ENCODE measurements around the gene FREY1. TPM values are rescaled to one million over a fixed set of nuclear protein-coding genes. Genes with fewer than 3 reads are reported as not detected.
A peak's percentile ranks its signal among the peaks of the same experiment; 100 is the strongest.
"Not testable (repeated sequence)": the region's sequence is repeated elsewhere in the genome, so short reads cannot be mapped to it uniquely, and the experiment has no call there.

FREY1 gene
- total RNA-seq, 1 experiment from 2014 or later, result 0.72 TPM

DNA sequence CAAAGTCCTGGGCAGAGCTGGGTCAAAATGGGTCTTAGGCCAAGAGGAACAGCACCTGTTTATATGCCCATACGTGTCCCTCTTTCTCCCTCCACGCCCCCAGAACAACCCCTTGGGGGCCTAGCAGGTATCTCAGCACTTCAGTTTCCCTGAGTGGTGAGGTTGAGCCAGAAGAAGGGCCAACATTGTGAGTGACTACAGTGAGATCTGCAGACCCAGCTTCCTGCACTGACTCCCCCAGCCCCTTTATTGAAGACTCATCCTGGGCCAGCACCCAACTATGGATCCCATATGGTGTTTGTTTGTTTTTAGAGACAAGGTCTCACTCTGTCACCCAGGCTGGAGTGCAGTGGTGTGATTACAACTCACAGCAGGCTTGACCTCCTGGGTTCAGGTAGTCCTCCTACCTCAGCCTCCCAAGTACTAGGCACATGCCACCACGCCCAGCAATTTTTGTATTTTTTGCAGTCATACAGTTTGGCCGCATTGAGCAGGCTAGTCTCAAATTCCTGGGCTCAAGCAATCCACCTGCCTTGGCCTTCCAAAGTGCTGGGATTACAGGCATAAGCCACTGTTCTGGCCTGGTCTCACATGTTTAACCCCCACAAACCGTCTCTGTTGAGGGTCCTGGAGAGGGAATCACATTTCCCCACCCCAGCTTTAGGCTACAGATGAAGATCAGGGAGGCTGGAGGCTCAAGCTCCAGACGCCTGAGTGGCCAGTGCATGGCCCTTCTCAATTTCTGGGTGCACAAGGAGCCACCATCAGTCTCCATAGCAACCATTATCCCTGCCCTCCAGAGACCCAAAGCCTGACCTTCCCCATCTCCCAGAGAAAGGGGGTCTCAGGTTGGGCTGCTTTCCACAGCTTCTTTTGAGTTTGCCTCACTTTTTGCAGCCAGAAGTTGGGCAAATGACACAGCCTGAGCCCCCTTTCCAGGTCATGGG, 13.7 kb upstream of the FREY1 start:
- no peak for DNase-seq
- no peaks in the 10 kb centered on the region for H3K9me3 ChIP-seq
- no peak overlapping the region for H3K4me3 ChIP-seq
- peaks cover 5% of the 10 kb centered on the region; the same call in 1 of the 2 replicates for H3K36me3 ChIP-seq
- H3K27me3 ChIP-seq, result 0 out of 2 replicates have a peak, but pooled peaks cover 3% of the 10 kb centered on the region

DNA sequence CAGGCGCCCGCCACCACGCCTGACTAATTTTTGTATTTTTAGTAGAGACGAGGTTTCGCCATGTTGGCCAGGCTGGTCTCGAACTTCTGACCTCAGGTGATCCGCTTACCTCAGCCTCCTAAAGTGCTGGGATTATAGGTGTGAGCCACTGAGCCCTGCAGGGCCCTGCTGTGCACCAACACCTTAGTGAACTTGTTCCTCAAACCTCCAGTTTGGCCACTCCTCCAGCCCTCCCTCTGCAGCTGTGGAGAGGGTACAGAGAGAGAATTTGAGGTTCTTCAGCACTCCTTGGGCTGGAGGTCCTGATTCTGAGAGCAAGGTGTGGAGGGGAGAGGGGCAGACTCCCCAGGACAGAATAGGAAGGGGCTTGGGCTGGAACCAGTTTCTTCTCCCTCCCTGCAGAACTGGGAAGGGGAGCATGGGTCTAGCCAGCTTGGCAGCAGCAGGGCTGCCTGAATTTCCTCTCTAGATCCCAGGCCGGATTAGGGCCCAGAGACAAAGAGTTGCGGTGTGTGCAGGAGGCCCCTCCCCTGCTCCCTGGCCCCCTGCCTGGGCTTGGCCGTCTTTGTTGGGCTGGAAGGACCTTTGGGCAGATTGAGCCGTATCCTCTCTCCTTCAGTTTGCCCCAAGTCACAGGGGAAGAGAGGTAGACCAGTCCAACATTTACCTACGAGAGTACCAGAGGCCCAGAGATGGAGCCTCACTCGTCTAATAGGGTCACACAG, 12.9 kb upstream of the FREY1 start:
- peaks cover 9% of the 10 kb centered on the region for H3K36me3 ChIP-seq
- H3K27me3 ChIP-seq, result 0 out of 2 replicates have a peak, but pooled peaks cover 3% of the 10 kb centered on the region
- no peak overlapping the region for H3K4me3 ChIP-seq
- H3K9me3 ChIP-seq, result no peaks in the 10 kb centered on the region
- no peak for DNase-seq

DNA sequence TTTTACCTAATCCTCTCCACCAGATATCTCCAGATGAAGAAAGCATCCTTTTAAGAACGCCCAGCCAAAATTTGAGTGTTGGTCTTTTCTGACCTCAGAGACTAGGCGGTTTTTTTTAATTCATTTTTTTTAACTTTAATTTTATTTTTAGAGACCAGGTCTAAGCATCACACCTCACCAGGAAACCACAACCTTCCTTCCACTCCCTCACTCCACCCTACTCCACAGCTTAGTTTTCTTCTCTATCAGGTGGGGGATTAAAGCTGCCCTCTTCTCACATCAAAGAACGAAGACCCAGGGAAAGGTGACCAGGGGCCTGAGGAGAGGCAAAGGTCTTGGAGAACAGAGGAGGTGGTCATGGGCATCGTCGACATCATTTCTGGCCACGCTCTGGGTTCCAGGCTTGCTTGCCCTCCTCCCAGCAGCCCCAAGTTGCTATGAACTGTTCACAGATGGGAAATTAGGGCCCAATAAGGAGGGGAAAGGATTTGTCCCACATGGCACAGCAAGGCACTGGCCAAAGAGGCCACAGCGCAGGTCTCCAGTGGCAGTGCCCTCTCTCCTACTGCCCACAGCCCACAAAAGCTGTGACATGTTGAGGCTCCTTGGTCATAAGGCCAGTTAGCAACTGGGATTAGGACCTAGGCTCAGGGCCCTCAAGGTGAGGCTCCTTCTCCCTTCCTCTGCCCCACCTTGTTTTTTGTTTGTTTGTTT, 12.0 kb upstream of the FREY1 start:
- Histone ChIP-seq H3K27me3 (0 out of 2 replicates have a peak, but pooled peaks cover 3% of the 10 kb centered on the region), H3K36me3 (peaks cover 14% of the 10 kb centered on the region), H3K9me3 (no peaks in the 10 kb centered on the region), H3K4me3 (peak overlapping the region; percentile 89)
- no peak for DNase-seq

DNA sequence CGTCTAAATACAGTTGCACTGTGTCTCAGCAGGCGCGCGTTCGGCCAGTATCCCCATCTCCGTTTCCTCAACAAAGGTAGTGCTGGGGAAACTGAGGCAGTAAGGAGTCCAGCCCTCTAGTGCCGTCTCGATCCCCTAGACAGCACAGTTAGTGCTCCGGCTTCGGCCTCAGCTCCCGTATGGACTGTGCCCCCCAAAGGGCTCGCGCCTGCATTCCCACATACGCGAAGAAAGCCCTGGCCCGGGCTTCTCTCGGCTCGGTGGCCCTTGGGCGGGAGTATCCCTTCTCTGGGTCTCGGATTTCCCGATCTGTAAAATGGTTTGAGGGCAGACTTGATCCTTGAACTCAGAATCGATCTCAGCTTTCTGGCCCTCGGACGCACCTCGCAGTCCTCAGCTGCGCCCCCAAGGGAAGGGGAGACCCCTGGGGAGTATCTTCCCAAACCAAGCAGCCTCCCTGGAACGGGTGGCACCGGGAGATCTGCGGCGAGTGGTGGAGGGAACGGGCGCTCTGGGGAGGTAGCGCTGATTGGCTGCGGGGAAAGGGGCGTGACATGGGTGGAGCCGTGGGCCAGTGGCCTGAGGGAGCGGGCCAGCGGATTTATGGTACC, 11.4 kb upstream of the FREY1 start:
- 0 out of 2 replicates have a peak, but pooled peaks cover 3% of the 10 kb centered on the region for H3K27me3 ChIP-seq
- peak; percentile 81 for DNase-seq
- H3K4me3 ChIP-seq, result peak overlapping the region; percentile 89
- H3K36me3 ChIP-seq, result peaks cover 14% of the 10 kb centered on the region
- H3K9me3 ChIP-seq, result no peaks in the 10 kb centered on the region

DNA sequence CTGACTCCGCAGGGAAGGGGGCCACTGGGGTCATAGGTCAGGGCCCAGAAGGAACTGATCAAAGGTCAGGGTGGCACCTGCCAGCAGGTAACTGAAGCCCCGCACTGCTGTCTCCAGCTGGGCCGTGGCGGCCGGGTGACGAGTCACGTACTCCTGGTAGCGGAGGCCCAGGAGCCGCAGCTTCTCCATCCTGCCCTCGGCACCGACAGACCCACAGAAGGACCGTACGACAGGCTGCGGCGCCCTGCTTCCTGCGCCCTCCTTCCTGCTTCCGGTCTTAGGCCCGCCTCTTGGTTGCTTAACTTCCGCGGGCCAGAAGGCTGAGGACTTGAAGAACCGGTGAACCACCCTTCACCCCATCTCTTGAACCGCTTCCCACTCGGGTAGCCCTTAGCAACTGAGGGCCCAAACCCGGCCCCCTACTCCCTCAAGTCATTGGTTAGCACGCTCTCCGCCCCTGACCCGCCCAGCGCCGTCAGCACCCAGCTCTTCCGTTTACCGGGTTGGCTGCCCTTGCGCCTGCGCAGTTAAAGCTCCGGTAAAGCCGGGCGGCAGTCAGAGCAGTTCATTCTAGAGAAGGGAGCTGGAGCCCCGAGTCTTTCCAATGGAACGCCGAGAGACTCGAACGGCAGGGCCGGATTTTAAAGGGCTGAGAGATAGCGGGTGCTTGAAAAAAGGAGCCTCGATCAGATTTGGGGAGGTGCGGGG, 10.7 kb upstream of the FREY1 start, which contains the start of gene PEX16:
PEX16 (minus strand) TSS at position 255 of the 708 bp plus-strand sequence; CDS start at position 189, 66 bp downstream.
- peak; percentile 99 for DNase-seq
- Histone ChIP-seq H3K4me3 (peak within 1 kb of the TSS; percentile 89), H3K27me3 (no peaks in the 10 kb centered on the region), H3K36me3 (peaks cover 14% of the 10 kb centered on the region), H3K9me3 (no peaks in the 10 kb centered on the region)

DNA sequence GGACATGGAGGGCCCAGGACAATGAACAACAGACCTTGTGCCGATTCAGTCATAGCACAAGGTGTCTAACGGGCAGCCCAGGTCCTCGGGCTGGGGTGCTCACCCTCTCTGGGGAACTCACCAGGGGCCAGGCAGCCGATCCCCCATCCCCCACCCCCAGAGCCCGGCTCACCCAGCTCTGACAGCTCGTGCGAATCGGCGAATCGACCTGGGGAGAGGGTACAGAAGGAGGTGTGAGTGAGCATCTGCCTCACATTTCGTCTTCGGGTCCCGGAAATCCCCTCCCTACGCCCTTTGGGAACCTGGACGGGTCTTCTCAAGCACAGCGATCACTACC, 10.2 kb upstream of the FREY1 start:
- H3K9me3 ChIP-seq, result no peaks in the 10 kb centered on the region
- DNase-seq, result no peak
- peaks cover 14% of the 10 kb centered on the region for H3K36me3 ChIP-seq
- H3K4me3 ChIP-seq, result peak overlapping the region; percentile 89
- no peaks in the 10 kb centered on the region for H3K27me3 ChIP-seq

DNA sequence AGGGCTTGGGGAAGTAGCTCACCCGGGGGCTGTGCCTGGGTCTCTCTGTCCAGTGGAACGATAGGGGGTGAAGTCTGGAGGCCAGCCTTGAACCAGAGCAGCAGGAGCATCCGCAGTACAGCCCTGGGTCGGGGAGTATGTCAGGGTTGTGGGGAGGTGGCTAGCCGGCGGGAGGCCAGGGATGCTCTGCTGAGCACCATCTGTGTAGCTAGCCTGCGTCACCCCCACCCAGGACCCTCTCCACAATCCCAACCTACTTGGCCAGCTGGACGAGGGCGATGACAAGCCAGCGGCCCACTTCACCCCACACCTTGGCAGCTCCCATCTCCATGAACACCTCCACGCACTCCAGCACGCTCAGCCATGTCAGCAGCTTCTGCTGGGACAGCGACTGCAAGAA, 8.4 kb upstream of the FREY1 start:
- Histone ChIP-seq H3K36me3 (peaks cover 16% of the 10 kb centered on the region), H3K27me3 (no peaks in the 10 kb centered on the region), H3K4me3 (no peak overlapping the region), H3K9me3 (no peaks in the 10 kb centered on the region)
- DNase-seq, result no peak

DNA sequence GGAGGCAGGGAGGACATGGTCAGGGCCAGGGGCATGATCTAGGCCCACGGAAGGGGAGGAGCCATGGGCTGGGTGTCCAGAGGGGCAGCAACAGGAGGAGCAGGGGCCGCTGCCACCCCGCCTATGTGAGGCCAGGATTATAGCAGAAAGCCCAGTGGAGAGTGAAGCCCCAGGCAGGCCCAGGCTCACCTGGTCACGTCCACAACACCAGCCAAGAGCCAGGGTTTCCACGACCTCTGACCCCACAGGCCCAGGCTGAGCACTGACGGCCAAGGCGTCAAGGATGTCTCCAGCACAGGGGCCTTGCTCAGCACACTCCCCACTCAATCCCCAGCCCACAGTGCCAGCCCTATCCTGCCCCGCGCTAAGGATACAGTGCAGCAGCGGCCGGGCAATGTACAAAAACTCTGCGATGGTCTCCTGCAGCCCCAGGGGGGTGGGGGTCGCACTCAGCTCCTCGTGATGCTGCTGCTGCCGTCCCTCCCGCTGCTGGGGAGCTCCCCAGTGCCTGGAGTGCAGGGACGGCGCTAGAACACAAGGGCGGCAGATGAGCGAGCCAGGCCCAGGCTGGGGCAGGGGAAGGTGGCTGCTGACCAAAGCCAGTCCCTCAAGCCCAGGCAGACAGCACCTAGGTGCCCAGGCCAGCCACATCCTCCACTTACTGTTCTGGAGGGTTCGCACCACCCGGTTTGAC, 7.0 kb upstream of the FREY1 start:
- no peak overlapping the region for H3K4me3 ChIP-seq
- H3K36me3 ChIP-seq, result peaks cover 16% of the 10 kb centered on the region
- no peaks in the 10 kb centered on the region for H3K27me3 ChIP-seq
- H3K9me3 ChIP-seq, result no peaks in the 10 kb centered on the region
- DNase-seq, result no peak

DNA sequence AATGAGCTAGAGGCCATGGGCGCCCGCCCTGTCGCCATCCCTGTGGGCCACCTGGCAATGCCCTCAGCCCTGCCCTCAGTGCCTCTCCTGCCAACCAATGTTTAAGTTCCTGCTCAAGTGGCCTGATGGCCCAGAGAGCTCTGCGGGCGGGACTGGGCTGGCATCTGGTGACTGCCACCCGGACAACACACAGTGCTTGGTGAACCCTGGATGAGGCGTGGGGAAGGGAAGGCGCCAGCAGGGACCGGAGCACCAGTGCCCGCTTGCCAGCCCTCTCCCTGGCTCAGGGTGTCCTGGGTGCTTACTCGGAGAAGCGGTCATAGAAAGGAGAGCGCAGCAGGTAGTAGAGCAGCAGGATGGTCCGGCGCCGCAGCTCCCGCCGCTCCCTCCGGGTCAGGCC, 6.4 kb upstream of the FREY1 start:
- Histone ChIP-seq H3K27me3 (no peaks in the 10 kb centered on the region), H3K36me3 (peaks cover 16% of the 10 kb centered on the region), H3K4me3 (no peak overlapping the region), H3K9me3 (no peaks in the 10 kb centered on the region)
- DNase-seq, result no peak

DNA sequence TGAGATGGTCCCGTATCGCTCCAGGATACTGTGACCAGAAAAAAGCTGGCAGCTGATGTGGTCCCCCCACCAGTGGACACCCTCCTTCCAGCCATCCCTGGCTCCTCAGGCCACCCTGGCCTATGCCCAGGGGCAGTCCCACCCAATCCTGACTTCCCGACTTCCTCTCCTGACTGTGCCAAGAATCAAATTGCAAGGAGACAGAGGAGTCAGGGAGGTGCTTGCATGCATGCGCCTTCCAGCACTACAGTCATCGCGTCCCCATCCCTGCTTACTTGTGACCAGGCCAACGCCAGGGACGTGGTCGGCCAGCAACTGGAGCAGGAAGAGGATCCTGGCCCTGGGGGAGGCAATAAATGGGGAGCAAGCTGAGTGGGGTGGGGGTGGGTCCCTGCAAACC, 3.6 kb upstream of the FREY1 start:
- Histone ChIP-seq H3K36me3 (peaks cover 9% of the 10 kb centered on the region), H3K4me3 (no peak overlapping the region), H3K27me3 (no peaks in the 10 kb centered on the region), H3K9me3 (no peaks in the 10 kb centered on the region)
- DNase-seq, result no peak

DNA sequence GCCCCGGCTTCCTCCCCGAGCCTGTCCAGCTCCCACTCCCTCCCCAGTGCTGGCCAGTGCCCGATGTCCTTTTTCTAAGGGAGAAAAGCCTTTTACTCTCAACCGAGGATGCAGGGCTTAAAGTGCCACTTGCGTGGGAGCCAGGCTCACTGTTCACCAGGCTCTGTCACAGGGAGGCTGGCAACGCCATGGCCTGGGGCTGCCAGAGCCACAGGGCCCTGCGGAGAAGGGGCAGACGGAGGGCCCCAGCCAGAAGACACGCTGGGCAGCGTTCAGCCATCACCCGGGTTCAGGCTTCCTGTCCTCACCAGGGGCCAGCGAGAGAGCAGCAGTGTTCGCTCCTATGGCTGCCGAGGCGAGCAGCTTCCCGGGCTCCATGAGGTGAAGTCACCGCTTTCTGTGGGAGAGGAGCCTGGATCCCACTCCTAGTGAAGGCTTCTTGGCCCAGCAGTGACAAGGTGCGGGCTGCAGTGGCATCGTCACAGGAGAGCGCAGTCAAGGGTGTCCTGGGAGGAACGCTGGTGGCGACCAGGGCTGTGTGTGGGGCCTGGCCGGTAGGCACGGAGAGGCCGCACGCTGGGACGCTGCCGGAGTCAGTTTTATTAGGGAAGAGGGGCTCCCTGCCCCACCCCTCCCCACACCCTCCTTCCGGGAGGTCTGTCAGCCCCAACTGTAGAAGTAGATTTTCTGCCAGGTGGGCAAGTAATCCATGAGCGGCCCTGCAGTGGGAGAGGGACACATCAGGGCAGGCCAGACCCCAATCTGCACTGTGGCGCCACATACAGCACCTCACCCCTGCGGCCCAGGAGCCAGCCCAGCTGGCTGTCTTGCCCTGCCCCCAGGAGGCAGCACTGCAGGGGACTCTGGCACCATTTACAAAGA, 2.8 kb upstream of the FREY1 start:
- no peaks in the 10 kb centered on the region for H3K9me3 ChIP-seq
- H3K27me3 ChIP-seq, result no peaks in the 10 kb centered on the region
- H3K36me3 ChIP-seq, result peaks cover 6% of the 10 kb centered on the region
- DNase-seq, result no peak
- H3K4me3 ChIP-seq, result no peak overlapping the region

DNA sequence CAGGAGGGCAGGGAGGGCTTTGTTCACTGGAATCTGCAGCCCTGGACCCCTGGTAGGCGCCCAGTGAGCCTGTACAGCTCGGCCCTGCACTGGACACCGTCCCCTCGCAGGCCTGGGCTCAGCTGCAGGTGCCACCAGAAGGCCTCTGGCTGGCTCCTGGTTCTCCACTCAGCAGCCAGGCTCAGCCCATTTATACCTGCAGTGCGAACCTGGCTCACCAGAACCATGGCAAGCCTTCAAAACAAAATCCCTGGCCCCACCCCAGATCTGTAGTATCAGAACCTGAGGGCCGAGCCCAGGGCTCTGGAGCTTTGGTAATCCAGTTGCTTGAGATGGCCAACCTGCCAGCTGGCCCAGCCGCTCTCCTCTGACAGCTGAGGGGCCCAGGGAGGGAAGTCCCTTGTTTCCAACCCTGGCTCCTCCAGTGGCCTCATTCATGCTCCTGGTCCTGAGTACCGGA, 870 bp upstream of the FREY1 start:
- no peaks in the 10 kb centered on the region for H3K9me3 ChIP-seq
- H3K27me3 ChIP-seq, result no peaks in the 10 kb centered on the region
- H3K36me3 ChIP-seq, result peaks cover 2% of the 10 kb centered on the region; the same call in 1 of the 2 replicates
- H3K4me3 ChIP-seq, result no peak overlapping the region
- DNase-seq, result no peak

DNA sequence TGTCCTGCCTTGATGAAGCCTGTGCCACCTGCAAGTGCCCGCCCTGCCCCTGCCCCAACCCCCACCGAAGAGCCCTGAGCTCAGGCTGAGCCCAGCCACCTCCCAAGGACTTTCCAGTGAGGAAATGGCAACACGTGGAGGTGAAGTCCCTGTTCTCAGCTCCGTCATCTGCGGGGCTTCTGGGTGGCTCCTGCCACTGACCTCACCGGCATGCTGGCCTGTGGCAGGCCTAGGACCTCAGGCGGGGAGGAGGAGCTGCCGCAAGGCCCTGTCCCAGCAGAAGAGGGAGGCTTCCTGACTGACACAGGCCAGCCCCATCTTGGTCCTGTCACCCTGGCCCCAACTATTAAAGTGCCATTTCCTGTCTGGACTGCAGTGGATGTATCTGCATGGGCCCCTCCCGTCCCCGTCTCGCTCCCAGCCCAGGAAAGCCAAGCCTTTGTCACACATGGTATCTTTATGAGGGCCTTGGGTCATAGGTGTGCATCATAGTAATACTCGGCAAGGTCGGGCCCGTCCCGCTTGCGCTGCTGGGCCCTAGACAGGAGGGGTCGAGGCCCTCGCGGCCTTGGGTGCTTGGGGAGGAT, 882 bp downstream of the FREY1 start:
- no peak for DNase-seq
- Histone ChIP-seq H3K36me3 (no peaks in the 10 kb centered on the region; the same call in 1 of the 2 replicates), H3K4me3 (no peak overlapping the region), H3K27me3 (no peaks in the 10 kb centered on the region), H3K9me3 (no peaks in the 10 kb centered on the region)

DNA sequence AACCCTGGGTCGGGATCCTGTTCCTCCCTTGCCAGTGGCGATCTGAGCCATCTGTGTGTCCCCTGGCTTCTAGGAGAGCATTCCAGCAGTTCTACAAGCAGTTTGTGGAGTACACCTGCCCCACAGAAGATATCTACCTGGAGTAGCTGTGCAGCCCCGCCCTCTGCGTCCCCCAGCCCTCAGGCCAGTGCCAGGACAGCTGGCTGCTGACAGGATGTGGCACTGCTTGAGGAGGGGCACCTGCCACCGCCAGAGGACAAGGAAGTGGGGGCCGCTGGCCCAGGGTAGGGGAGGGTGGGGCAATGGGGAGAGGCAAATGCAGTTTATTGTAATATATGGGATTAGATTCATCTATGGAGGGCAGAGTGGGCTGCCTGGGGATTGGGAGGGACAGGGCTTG, 1.5 kb downstream of the FREY1 start:
- H3K4me3 ChIP-seq, H3K27me3 ChIP-seq, H3K9me3 ChIP-seq, H3K36me3 ChIP-seq, DNase-seq: not testable (repeated sequence)

Data from MG63 (cell line).